HG02870 (cell line): ENCODE measurements around the gene CDKN1B.
A peak's percentile ranks its signal among the peaks of the same experiment; 100 is the strongest.
"Not testable (repeated sequence)": the region's sequence is repeated elsewhere in the genome, so short reads cannot be mapped to it uniquely, and the experiment has no call there.

ENCODE experiments used
- ATAC-seq: cut with Tn5 transposase; IDR thresholded peaks from one replicate; pipeline ENCODE4 v1.9.1; 2021; ENCODE audit warnings: mild to moderate bottlenecking, moderate library complexity; ENCODE audit not compliant: unreplicated experiment

The CDKN1B gene

DNA sequence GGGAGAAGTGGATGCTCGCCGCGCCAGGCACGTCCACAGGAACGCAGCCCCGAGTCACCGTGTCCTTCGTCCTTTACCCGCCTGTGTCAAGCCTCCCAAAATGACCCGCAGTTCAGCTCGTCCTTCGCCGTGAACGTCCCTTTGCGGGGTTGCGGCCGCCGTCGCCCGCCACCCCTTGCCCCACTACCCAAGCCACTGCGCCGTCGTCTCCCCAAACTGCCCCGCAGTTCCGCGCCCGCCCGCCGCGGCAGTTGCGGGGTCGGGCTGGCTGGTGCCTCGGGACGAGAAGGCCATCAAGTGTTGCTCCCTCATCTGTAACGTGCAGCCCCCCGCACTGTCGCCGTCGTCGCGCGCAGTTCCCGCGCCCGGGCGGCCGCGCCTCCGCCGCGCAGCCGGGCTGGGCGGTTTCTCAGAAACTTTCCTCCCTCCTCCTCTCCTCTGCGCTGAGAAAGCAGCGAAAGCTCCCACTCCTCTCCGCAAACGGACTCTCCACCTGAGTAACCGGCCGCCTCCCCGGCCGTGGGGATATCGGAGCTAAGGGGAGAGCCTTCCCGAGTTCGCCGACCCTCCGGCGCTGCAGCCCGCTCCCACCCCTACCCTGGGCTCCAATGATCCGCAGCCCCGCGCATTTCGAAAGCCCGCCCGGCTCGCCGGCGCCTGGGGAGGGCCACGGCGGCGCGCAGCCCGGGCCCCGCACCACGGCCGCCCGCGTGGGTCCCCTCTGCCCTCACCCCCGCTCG lies 6.7 kb downstream of the CDKN1B start:
- ATAC-seq: no peak

- ATAC-seq: peak; percentile 14
Observed at GRCh38 chr12:12724421-12725085, 7.4 kb downstream of the CDKN1B start.

- ATAC-seq: peak; percentile 57
Observed at GRCh38 chr12:12725086-12725955, 8.2 kb downstream of the CDKN1B start.

GRCh38 chr12:12725956-12726554 lies 8.9 kb downstream of the CDKN1B start:
- no peak for ATAC-seq

DNA sequence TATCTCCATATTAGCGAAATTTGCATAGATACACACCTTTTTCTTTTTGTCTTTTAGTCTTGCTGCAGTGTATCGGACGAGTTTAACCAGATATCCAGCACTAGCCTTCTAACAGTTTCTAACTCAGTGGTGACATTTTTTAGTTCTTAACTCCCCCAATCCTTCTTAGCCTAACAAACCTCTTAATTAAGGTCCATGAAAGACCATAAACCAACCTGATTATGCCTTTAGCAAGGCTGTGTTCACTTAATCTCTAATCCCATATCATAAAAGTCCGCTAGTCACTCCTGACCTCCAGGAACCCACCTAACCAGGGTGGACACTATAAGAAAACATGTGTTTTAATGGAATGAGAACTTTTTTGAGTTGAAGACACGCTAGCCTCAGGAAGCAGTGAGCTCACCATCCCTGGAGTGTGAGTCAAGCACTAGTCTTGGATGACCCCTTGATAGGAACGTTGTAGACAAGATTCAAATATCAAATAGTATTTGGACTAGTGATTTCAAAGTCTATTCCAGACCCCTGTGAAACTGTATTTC lies 9.5 kb downstream of the CDKN1B start:
- no peak for ATAC-seq

- ATAC-seq: no peak
Observed at GRCh38 chr12:12731178-12731577, 14.0 kb downstream of the CDKN1B start.

- no peak for ATAC-seq
Observed at GRCh38 chr12:12731785-12732184, 14.6 kb downstream of the CDKN1B start.

DNA sequence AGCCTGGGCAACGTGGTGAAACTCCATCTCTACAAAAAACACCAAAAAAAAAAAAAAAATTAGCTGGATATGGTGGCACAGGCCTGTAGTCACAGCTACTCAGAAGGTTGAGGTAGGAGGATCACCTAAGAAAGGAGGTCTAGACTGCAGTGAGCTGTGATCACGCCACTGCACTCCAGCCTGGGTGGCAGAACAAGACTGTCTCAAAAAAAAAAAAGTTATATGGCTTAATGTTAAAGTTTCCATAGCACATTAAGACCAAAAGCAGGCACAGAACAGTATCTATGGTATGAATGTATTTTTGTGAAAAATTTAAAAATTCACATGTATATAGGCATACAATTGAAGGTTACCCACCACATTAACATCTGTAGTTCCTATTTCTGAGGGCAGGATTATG lies 15.9 kb downstream of the CDKN1B start:
- ATAC-seq: no peak

DNA sequence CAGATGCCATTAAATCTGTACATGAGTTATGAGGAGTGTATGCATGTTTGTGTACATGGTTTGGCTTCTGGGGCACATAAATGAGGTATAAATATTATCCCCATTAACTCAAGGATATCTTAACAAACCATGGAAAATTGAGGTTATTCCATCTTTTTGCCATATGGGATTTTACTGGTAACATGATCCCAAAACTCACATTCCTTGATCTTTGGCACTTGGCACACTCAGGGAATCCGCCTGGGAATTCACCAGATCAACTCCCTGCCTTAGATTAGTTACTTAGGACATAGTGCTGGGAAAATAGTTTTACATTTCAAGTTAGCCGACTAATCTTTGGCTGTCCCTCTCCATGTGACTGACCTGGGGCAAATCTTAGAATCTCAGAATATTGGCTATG lies 16.9 kb downstream of the CDKN1B start:
- ATAC-seq: no peak

DNA sequence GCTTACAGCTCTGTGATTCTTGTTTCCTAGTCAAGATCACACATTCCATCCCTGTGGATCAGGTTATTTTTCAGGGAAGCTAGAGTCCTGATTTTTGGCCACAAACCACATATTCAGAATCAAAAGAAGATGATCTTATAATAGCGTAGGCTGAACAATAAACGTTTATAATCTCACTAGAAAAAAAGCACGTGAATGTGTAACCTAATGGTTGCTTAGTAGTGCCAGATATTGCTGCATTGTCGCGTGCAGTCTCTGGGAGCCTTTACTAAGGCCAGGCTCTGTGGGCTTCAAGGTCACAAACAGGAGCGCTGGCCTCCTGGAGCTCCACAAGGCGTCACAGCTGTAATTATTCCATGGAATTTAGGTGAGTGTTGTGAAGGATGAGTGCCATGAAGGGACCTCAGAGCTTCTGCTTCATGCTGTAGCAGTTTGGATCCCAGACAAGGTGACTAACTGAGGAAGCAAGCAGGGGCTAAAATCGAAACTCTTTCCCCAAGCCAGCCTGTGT lies 17.4 kb downstream of the CDKN1B start:
- no peak for ATAC-seq

- no peak for ATAC-seq
Observed at GRCh38 chr12:12735301-12735700, 18.1 kb downstream of the CDKN1B start.

DNA sequence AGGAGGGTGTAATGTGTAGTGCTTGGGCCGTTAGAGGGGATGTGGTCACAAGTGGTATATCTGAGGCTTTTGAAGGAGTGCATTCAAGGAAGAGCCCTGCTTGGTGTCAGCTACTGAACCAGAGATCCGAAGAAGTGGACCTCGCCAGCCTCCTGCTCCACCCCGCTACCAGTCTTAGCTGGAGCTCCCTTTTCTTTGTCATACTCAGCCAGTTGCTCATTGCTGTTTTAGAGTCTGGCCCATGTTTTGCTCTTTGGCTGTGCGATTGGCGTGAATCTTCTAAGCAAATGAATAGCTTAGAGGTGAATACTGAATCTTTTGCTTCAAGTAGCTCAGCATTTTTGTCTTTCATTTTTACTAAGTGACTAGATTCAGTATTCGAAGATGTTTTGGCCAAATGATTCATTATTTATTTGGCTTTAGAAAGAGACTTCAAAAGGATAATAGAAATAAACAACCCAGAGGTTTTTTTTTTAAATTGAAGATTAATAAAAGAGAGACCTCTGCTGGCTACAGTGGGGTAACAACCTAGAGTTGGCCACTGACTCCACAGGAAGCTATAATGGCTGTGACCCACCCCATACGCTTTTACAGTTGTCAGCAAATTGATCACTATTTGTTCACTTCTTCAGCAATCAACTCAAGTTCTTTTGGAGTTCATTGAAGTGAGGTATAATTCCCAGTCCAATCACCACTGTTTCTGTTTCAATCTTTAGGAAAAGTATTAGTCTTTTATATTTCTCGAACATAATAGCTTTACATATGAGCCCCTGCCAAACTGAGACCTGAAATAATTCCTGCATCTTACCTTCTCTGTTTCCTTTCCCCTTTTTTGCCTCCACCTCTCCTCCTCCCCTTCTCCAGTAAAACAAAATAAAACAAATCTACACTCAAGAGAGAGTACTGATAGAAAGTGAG lies 19.9 kb downstream of the CDKN1B start:
- peak; percentile 66 for ATAC-seq

- not testable (repeated sequence) for ATAC-seq
Observed at GRCh38 chr12:12738152-12738551, 21.0 kb downstream of the CDKN1B start.

- ATAC-seq: no peak
Observed at GRCh38 chr12:12741660-12742059, 24.5 kb downstream of the CDKN1B start.

DNA sequence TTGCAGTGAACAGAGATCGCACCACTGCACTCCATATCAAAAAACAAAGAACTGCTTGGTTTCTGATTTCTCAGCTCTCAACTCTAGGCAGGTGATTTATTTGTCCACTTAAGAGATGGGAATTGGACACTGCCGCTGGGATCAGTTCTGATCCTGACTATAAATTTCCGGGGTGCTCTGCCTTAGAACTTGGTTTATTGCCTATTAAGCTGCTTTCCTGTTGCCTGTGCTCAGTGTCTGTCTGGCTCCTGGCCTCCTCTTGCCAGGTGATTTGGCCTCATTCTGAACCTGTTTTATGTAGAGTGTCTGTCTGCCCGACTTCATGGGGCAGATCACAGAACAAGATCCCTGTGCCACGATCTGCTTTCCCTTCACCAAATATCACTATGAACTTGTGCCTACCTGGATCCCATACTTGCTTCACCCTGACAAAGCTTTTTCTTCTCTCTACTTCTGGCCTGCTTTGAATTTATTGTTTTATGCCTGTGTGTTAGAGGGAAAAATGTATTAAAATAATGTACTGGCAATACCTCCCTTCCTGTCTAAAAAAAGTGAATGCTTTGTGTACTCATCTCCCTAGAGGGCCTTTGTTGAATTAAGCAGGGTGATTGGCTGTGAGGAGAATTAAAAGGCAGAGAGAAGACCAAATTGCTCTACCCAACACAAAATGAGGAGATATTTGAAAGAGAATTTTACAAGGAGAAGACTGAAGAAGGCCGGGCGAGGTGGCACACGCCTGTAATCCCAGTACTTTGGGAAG lies 27.6 kb downstream of the CDKN1B start:
- no peak for ATAC-seq

GRCh38 chr12:12745576-12746211 lies 28.5 kb downstream of the CDKN1B start:
- ATAC-seq: no peak

DNA sequence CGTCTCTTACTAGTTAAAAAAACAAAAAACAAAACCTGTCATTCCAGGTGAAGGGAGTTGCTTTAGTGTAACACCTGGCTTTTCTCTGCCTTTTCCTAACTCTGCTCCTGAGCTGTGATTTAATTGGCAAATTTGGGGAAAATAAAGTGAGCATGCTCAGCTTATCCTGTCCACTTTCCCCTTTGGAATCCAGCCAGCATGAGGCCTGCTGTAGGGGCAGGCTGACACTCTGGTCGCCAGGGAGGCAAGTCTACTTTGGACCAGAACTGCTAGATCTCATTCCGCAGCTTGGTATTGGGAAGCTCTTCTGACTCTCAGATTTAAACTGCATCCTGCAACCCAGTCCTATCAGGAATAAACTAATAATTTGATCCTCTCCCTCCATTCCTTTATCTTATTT lies 30.1 kb downstream of the CDKN1B start:
- ATAC-seq: no peak

DNA sequence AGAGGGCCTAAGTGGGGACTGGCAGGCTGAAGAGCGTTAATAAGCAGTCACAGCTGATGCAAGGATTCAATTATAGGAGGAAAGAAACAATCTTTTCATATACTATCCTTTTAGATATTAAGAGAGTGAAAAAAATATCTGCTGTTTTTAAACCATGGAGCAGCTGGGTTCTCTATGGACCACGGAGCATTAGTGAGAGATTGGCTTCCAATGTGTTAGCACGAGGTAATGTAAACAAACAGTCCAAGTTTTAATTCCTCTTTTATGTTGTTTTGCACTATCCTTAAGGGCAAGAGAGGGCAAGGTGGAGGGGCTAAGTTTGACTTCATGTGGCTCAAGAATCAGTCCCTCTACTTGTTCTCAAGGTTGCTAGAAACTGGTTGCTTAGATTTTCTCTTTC lies 30.9 kb downstream of the CDKN1B start:
- no peak for ATAC-seq
